HG02970 (cell line): ENCODE measurements around the gene PAM16.
"Not testable (repeated sequence)": the region's sequence is repeated elsewhere in the genome, so short reads cannot be mapped to it uniquely, and the experiment has no call there.

Source experiments
- ATAC-seq: cut with Tn5 transposase; IDR thresholded peaks from one replicate; pipeline ENCODE4 v1.9.1; 2021; ENCODE audit warnings: mild to moderate bottlenecking, moderate library complexity, moderate number of reproducible peaks; ENCODE audit not compliant: unreplicated experiment, low FRiP score

Gene PAM16

GRCh38 chr16:4354512-4355409 lies 3.6 kb upstream of the PAM16 start:
- ATAC-seq: no peak

- ATAC-seq: no peak
These were observed 2.6 kb upstream of the PAM16 start for GRCh38 chr16:4353675-4354074.

GRCh38 chr16:4352843-4353242 lies 1.7 kb upstream of the PAM16 start:
- ATAC-seq: no peak

- ATAC-seq: no peak
These were observed 759 bp upstream of the PAM16 start for GRCh38 chr16:4351880-4352279.

GRCh38 chr16:4350365-4350786 lies 745 bp downstream of the PAM16 start:
- ATAC-seq: no peak

- no peak for ATAC-seq
These were observed 1.8 kb downstream of the PAM16 start for GRCh38 chr16:4349332-4349731.

GRCh38 chr16:4347765-4348509 lies 3.2 kb downstream of the PAM16 start:
- no peak for ATAC-seq

GRCh38 chr16:4347010-4347409 lies 4.1 kb downstream of the PAM16 start:
- no peak for ATAC-seq

- no peak for ATAC-seq
These were observed 5.0 kb downstream of the PAM16 start for GRCh38 chr16:4345836-4346781.

GRCh38 chr16:4344983-4345835 lies 5.9 kb downstream of the PAM16 start:
- no peak for ATAC-seq

GRCh38 chr16:4344300-4344982 lies 6.7 kb downstream of the PAM16 start:
- ATAC-seq: not testable (repeated sequence)

GRCh38 chr16:4342866-4343744 lies 8.0 kb downstream of the PAM16 start:
- ATAC-seq: no peak

GRCh38 chr16:4341250-4341649 lies 9.9 kb downstream of the PAM16 start:
- ATAC-seq: no peak

GRCh38 chr16:4340443-4340842 lies 10.7 kb downstream of the PAM16 start:
- ATAC-seq: no peak

- ATAC-seq: no peak
These were observed 11.2 kb downstream of the PAM16 start for GRCh38 chr16:4339909-4340308.

GRCh38 chr16:4339455-4339854 lies 11.7 kb downstream of the PAM16 start:
- ATAC-seq: no peak

- ATAC-seq: no peak
These were observed 12.3 kb downstream of the PAM16 start for GRCh38 chr16:4338712-4339299.

GRCh38 chr16:4338125-4338582 lies 13.0 kb downstream of the PAM16 start:
- ATAC-seq: no peak
